GM21423 (cell line): Measurements from ENCODE around the gene TPH2.

Experiments
- ATAC-seq: cut with Tn5 transposase; IDR thresholded peaks from one replicate; pipeline ENCODE4 v1.9.1; 2021; ENCODE audit warnings: mild to moderate bottlenecking, moderate library complexity; ENCODE audit not compliant: unreplicated experiment

TPH2 gene

GRCh38 chr12:71958457-71958856, 19.8 kb downstream of the TPH2 start:
- ATAC-seq, result no peak

GRCh38 chr12:71958993-71959578, 20.4 kb downstream of the TPH2 start:
- ATAC-seq, result no peak

GRCh38 chr12:71967211-71967610, 28.6 kb downstream of the TPH2 start:
- no peak for ATAC-seq

GRCh38 chr12:71969330-71969729, 30.7 kb downstream of the TPH2 start:
- ATAC-seq, result no peak

- no peak for ATAC-seq
These were observed 31.4 kb downstream of the TPH2 start for GRCh38 chr12:71970031-71970430.

GRCh38 chr12:71972441-71973074, 33.9 kb downstream of the TPH2 start:
- ATAC-seq, result no peak

GRCh38 chr12:71973687-71974086, 35.0 kb downstream of the TPH2 start:
- no peak for ATAC-seq

GRCh38 chr12:71980538-71980937, 41.9 kb downstream of the TPH2 start:
- ATAC-seq, result no peak

GRCh38 chr12:71981149-71981548, 42.5 kb downstream of the TPH2 start:
- ATAC-seq, result no peak

- no peak for ATAC-seq
These were observed 56.1 kb downstream of the TPH2 start for GRCh38 chr12:71994715-71995114.

- ATAC-seq, result no peak
These were observed 61.1 kb downstream of the TPH2 start for GRCh38 chr12:71999795-72000194.

GRCh38 chr12:72000969-72001648, 62.5 kb downstream of the TPH2 start:
- ATAC-seq, result no peak

- ATAC-seq, result no peak
These were observed 68.1 kb downstream of the TPH2 start for GRCh38 chr12:72006766-72007165.

GRCh38 chr12:72010356-72010755, 71.7 kb downstream of the TPH2 start:
- ATAC-seq, result no peak

GRCh38 chr12:72011374-72011773, 72.7 kb downstream of the TPH2 start:
- no peak for ATAC-seq

GRCh38 chr12:72012874-72013273, 74.2 kb downstream of the TPH2 start:
- ATAC-seq, result no peak

GRCh38 chr12:72015895-72016294, 77.2 kb downstream of the TPH2 start:
- no peak for ATAC-seq

- ATAC-seq, result peak; percentile 99
These were observed 78.5 kb downstream of the TPH2 start for GRCh38 chr12:72017054-72017651.

GRCh38 chr12:72018036-72018435, 79.4 kb downstream of the TPH2 start:
- ATAC-seq, result no peak

- ATAC-seq, result no peak
These were observed 86.0 kb downstream of the TPH2 start for GRCh38 chr12:72024613-72025012.

- ATAC-seq, result no peak
These were observed 86.9 kb downstream of the TPH2 start for GRCh38 chr12:72025524-72025923.

GRCh38 chr12:72028966-72029365, 90.3 kb downstream of the TPH2 start:
- no peak for ATAC-seq
